GM12801 (cell line): Measurements from ENCODE around the gene TAF3.

ENCODE experiments used
- CTCF ChIP-seq: IDR thresholded peaks from one replicate; pipeline ENCODE4 v1.5.1; 2011; ENCODE audit warnings: control low read depth; ENCODE audit not compliant: insufficient read length; ENCODE audit errors: extremely low read depth

TAF3 gene

GRCh38 chr10:7787857-7788638 is 30.3 kb upstream of the TAF3 start, which contains the start of the genes ATP5F1C and KIN:
ATP5F1C (plus strand) TSS chr10:7788177; CDS start chr10:7788208, 31 bp downstream.
KIN (minus strand) TSS chr10:7787993; CDS start chr10:7787933, 60 bp downstream.
- no peak for TF ChIP-seq CTCF

DNA sequence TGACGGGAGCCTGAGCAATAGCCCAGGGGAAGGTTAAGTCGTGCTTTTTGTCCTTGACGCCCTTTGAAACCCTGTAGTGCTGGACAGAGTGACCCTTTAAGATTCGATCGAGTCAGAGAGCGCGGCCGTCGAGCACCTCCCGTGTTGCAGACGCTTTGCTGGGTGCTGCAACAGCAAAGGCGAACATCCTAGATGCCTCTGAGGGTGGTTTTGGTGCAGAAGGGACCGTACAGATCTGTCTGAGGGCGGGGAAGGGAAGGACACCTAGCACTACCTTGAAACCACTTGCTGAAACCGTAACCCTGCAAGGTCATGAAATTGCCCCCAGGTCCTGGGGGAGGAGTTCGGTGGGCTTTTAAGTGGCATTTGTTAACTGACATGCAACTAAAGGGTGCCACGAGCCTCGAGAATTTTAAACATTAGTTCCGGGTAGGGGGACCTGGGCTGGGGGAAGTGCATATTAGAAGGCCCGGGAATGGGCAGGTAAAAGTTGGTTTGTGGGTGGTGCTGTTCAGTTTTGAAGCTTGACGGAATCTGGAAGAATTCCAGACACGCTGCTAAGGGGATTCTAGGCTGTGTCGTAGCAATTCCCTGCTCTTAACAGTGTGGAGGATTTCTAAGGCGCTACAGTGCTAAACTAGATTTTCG is 29.5 kb upstream of the TAF3 start:
- no peak for TF ChIP-seq CTCF

- no peak for TF ChIP-seq CTCF
Observed at GRCh38 chr10:7789390-7789789, 28.9 kb upstream of the TAF3 start.

- no peak for TF ChIP-seq CTCF
Observed at GRCh38 chr10:7792541-7792940, 25.8 kb upstream of the TAF3 start.

- TF ChIP-seq CTCF, result no peak
Observed at GRCh38 chr10:7794251-7795026, 23.9 kb upstream of the TAF3 start.

DNA sequence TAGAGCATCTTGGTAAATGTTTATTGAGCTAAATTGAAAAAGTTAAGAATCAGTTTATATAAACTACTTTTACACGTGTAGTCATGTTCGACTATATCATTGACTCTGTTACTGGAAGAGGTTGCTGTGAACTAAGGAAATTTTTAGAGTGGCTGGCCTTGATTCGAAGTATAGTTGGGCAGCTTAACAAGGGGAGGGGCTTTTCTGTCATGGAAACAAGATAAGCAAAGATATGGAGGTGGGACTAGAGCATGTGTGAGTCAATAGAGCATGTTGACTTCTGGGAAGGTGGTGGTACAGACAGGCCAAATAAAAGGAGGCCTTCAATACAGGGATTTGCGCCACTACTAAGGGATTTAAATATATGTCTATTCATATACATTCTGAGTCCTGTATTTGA is 22.7 kb upstream of the TAF3 start:
- no peak for TF ChIP-seq CTCF

DNA sequence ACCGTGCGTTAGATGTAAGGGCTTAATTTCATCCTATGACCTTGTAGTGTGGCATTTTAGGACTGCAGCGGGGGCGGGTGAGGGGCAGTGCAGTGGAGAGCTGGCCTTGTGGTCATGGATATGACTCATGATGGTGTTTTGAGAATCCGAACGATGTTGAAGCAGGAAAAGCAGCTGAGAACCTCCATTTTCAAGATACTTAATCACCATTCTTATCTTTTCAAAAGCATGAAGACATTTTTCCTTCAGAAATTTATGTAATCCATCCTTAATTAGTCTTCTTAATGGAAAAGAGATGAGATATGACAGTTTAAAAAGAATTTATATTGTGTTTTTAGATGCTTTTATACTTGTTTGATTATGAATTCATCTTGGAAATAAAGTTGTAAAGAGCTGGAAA is 20.7 kb upstream of the TAF3 start:
- no peak for TF ChIP-seq CTCF
